Epithelial cell of esophagus (primary cell): ENCODE results near the gene KRT85.

ENCODE experiments used
- DNase-seq: peaks from one replicate; pipeline ENCODE4 v3.0.0; 2010; ENCODE audit warnings: low read depth
- H3K4me3 ChIP-seq: 2 replicates; pipeline ENCODE4 v1.5.1; 2011; ENCODE audit warnings: mild to moderate bottlenecking, low read length, control low read depth
- TF ChIP-seq, protein P1 (sequence below): IDR thresholded peaks from 2 replicates; pipeline ENCODE4 v1.5.1; 2011; ENCODE audit warnings: low read depth, mild to moderate bottlenecking, low read length, control low read depth, inconsistent platforms; ENCODE audit not compliant: insufficient read depth; ENCODE audit errors: missing control alignments

Gene KRT85

DNA sequence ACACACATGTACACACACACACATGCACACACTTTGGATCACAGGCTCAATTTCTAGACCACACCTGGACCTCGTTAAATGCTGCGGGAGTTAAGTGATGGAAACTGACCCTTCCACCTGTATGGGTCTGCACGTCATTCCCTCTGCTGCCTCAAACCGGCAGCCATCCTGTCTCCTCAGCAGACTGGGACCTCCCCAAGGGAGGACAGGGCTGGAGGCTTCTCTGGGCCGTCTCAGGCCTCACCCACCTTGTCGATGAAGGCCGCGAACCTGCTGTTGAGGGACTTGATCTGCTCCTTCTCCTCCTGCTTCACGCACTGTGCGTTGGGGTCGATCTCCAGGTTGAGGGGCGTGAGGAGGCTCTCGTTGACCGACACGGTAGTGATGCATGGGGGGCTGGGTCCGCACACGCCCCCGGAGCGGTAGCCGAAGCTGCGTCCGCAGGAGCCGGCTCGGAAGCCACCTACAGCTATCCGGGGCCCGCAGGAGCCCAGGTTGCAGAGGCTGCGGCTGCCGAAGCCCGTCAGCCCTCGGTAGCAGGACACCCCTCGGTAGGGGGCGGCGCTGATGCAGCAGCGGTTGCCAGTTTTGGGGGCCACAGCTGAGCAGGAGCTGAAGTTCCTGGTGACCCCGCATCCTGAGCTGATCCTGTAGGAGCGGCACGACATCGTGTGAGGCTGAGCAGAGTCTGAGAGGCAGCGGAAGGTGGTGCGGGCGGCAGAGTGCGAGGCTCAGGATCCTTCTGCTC, at the start of gene KRT85:
TSS of gene KRT85 (minus strand) at position 744 of the 748 bp plus-strand sequence. CDS start at position 668, 76 bp downstream.
- TF ChIP-seq, protein P1, sequence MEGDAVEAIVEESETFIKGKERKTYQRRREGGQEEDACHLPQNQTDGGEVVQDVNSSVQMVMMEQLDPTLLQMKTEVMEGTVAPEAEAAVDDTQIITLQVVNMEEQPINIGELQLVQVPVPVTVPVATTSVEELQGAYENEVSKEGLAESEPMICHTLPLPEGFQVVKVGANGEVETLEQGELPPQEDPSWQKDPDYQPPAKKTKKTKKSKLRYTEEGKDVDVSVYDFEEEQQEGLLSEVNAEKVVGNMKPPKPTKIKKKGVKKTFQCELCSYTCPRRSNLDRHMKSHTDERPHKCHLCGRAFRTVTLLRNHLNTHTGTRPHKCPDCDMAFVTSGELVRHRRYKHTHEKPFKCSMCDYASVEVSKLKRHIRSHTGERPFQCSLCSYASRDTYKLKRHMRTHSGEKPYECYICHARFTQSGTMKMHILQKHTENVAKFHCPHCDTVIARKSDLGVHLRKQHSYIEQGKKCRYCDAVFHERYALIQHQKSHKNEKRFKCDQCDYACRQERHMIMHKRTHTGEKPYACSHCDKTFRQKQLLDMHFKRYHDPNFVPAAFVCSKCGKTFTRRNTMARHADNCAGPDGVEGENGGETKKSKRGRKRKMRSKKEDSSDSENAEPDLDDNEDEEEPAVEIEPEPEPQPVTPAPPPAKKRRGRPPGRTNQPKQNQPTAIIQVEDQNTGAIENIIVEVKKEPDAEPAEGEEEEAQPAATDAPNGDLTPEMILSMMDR, result no peak
- no peak for DNase-seq
- H3K4me3 ChIP-seq, result no peak within 1 kb of the TSS

DNA sequence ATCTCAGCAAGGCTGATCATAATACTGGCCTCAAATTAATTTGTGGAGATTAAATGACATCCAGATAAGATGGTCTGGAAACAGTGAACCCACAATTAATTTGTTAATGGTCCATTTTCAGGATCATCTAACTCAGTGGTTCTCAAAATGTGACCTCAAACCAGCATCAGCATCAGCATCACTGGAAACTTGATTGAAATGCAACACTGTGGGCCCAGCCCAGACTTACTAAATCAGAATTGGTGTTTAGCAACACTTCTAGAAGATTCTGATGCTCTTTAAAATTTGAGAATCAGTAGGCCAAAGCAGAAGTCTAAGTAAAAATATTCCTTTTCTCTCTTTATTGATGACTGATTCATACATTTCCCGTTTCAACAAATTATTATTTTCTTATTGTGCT, 49.5 kb upstream of the KRT85 start:
- no peak overlapping the region for H3K4me3 ChIP-seq
- TF ChIP-seq, protein P1, result no peak
- DNase-seq, result no peak

DNA sequence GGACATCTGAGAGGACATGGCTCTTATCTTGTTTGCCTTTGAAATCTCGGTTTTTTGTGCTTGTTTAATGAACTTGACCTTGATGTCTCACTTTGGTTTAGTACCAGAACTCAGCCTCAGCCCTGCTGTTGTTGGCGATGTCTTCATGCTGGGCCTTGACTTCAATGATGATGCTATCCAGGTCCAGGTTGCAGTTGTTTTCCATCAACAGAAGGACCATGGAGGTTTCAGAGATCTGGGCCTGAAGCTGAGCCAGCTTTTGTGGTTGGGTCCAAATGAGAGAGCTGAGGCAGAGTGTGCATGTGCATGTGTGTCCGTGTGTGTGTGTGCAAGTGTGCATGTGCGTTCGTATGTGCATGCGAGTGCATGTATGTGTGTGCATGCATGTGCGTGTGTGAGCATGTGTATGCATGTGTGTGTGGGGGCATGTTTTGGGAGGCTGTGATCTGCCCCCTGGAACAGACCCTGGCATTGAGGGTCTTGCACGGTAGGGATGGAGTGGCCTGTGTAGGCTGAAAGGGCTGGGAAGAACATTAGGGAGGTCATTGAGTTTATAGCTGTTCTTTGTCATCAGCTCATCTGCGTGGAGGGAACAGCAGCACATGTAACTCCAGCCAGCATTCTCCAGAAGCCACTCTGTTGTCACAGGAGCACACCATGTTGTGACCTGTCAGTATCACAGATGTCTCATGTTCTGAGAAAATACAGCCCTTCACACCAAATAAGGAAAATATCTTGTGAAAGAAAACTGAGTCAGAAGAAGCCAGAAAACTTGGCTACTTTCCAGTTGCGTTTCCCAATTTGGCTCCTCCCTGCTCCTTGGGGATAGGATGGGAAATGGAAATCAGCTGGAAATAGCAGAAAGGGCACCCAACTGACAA, 48.8 kb upstream of the KRT85 start:
- peak; percentile 96 for DNase-seq
- no peak overlapping the region for H3K4me3 ChIP-seq
- TF ChIP-seq, protein P1, result no peak

DNA sequence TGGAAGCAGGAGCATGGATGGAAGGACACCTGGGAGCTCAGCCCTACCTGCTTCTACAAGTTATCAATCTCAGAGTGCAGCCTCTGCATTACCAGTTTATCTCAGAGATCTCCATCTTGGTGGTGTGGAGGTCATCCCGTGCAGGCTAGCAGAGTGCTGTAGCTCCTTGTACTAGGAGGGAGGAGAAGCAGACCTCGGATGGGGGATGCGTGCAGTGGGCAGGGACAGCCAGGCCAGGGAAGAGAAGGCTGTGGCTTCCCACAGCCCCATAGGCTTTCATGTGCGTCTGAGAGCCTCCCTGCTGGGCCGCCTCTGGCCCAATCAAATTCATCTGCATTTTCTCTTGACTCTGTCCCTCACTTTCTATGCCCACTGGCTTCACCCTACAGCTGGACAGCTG, 47.7 kb upstream of the KRT85 start:
- no peak for DNase-seq
- no peak overlapping the region for H3K4me3 ChIP-seq
- TF ChIP-seq, protein P1, result no peak

DNA sequence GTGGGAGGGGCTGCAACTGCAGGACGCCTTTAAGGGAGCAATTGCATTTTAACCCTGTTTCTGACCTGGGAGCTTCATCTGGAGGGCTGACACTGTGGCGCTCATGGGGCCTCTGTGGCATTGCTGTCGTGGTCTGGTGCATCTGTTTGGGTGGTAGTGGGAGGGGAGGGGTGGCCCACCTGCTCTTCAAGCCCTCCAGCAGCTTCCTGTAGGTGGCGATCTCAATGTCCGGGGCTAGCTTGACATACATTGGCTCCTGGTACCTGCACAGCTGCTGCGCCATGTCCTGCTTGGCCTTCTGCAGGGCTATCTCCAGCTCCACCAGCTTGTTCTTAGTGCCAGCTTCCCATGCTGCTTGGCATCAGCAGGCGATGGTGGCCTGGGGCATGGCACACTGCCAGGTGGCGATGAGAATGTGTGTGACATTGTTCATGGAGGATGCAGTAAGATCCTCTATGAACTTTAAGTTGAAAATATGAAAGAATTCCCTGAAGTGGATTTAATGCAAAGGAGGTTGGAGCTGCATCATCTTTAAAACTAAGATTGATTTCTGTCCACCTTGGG, 46.6 kb upstream of the KRT85 start:
- no peak overlapping the region for H3K4me3 ChIP-seq
- no peak for DNase-seq
- TF ChIP-seq, protein P1, result no peak

DNA sequence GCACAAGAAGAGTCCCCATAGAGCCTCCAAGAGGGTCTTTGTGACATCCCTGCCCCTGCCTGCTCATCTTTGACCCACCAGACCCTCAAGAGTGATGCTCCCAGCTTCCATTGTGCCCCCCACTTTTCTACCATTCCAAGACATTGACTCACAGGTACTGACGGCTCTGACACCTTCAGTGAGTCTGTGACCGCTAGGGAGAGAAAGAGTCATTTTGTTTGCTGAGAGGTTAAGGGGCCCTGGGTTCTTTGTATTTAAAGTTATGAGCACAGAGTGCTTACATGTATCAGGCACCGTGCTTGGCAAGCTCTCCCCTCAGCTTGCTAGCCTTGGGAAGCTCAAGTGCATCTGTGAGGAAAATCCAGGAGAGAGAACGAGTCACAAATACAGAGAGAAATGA, 45.9 kb upstream of the KRT85 start:
- no peak overlapping the region for H3K4me3 ChIP-seq
- DNase-seq, result peak; percentile 44
- TF ChIP-seq, protein P1, result no peak
